Upper lobe of right lung (tissue), 1 donor: Measurements from ENCODE around the gene C1QTNF1. TPM values are rescaled to one million over a fixed set of nuclear protein-coding genes. Genes with fewer than 3 reads are reported as not detected.

ENCODE experiments used
- ATAC-seq: fragments of 200-7000 bp; cut with Tn5 transposase; one replicate; pipeline ENCODE4 v1.9.1; 2020; ENCODE audit warnings: mild to moderate bottlenecking, moderate library complexity
- DNase-seq: peaks from one replicate; pipeline ENCODE4 v3.0.0-alpha.2; 2020
- H3K27ac ChIP-seq: fragments of 200-600 bp; one replicate; pipeline ENCODE4 v1.8.0; 2022
- H3K27me3 ChIP-seq: fragments of 200-600 bp; one replicate; pipeline ENCODE4 v1.8.0; 2022; ENCODE audit warnings: mild to moderate bottlenecking
- H3K36me3 ChIP-seq: fragments of 200-600 bp; one replicate; pipeline ENCODE4 v1.8.0; 2022
- H3K4me1 ChIP-seq: fragments of 200-600 bp; one replicate; pipeline ENCODE4 v1.8.0; 2022
- H3K4me3 ChIP-seq: fragments of 200-600 bp; one replicate; pipeline ENCODE4 v1.8.0; 2022; ENCODE audit warnings: mild to moderate bottlenecking
- H3K9me3 ChIP-seq: fragments of 200-600 bp; one replicate; pipeline ENCODE4 v1.8.0; 2022
- CTCF ChIP-seq: fragments of 200-600 bp; IDR thresholded peaks from one replicate; pipeline ENCODE4 v1.8.0; 2022; ENCODE audit warnings: antibody characterized with exemption
- intact Hi-C: fragments of 100-400 bp; cut with DNase I; formaldehyde crosslinking; loops from one replicate; pipeline ENCODE4 v1.11.0; 2022
- total RNA-seq: library from RNA; stranded (reverse); fragmentation: NEBNext Ultra II Directional; extraction: Animal tissue kit (Norgen Biotek cat#: 25700); gene quantifications from one replicate; pipeline ENCODE4 v1.2.1, GENCODE V29; 2021
- donor health status: DM: no; HTN: yes; CAD: no; lungs with severe emphysema.

Gene C1QTNF1
- total RNA-seq, 1 donor from 2014 or later = 28.3 TPM

- H3K27ac ChIP-seq = peak overlapping the region; percentile 80
- ATAC-seq (no peak), DNase-seq (peak; percentile 29)
- no peaks in the 10 kb centered on the region for H3K9me3 ChIP-seq
- no peaks in the 10 kb centered on the region for H3K27me3 ChIP-seq
- peak overlapping the region; percentile 84 for H3K4me3 ChIP-seq
- intact Hi-C loops = no loop called here
- peaks cover 7% of the 10 kb centered on the region for H3K4me1 ChIP-seq
- peaks cover 31% of the 10 kb centered on the region for H3K36me3 ChIP-seq
- no peak for TF ChIP-seq CTCF
Measured at GRCh38 chr17:79075861-79076406, 52.0 kb downstream of the C1QTNF1 start.

GRCh38 chr17:79077587-79077986 is 53.6 kb downstream of the C1QTNF1 start:
- peaks cover 7% of the 10 kb centered on the region for H3K4me1 ChIP-seq
- no peak overlapping the region for H3K4me3 ChIP-seq
- intact Hi-C loops = no loop called here
- H3K27ac ChIP-seq = no peak overlapping the region
- DNase-seq (peak; percentile 32), ATAC-seq (no peak)
- H3K36me3 ChIP-seq = peaks cover 32% of the 10 kb centered on the region
- H3K27me3 ChIP-seq = no peaks in the 10 kb centered on the region
- H3K9me3 ChIP-seq = no peaks in the 10 kb centered on the region
- no peak for TF ChIP-seq CTCF

GRCh38 chr17:79078476-79079190 is 54.7 kb downstream of the C1QTNF1 start:
- H3K27me3 ChIP-seq = no peaks in the 10 kb centered on the region
- no peak for ATAC-seq
- intact Hi-C loops = no loop called here
- H3K4me3 ChIP-seq = no peak overlapping the region
- DNase-seq = peak; percentile 35
- peaks cover 7% of the 10 kb centered on the region for H3K4me1 ChIP-seq
- H3K9me3 ChIP-seq = no peaks in the 10 kb centered on the region
- no peak overlapping the region for H3K27ac ChIP-seq
- H3K36me3 ChIP-seq = peaks cover 41% of the 10 kb centered on the region
- TF ChIP-seq CTCF = no peak

GRCh38 chr17:79079421-79080200 is 55.6 kb downstream of the C1QTNF1 start:
- no peak overlapping the region for H3K4me3 ChIP-seq
- H3K4me1 ChIP-seq = peaks cover 7% of the 10 kb centered on the region
- no peak overlapping the region for H3K27ac ChIP-seq
- H3K9me3 ChIP-seq = no peaks in the 10 kb centered on the region
- TF ChIP-seq CTCF = no peak
- H3K36me3 ChIP-seq = peaks cover 51% of the 10 kb centered on the region
- intact Hi-C loops = loop anchor here (5.0 kb wide), 1 partner anchor 32 kb away; no protein-coding TSS in a partner anchor
- ATAC-seq (no peak), DNase-seq (peak; percentile 61)
- H3K27me3 ChIP-seq = no peaks in the 10 kb centered on the region

- Histone ChIP-seq H3K9me3 (no peaks in the 10 kb centered on the region), H3K36me3 (peaks cover 58% of the 10 kb centered on the region), H3K27me3 (no peaks in the 10 kb centered on the region), H3K4me1 (peaks cover 7% of the 10 kb centered on the region), H3K4me3 (no peak overlapping the region), H3K27ac (no peak overlapping the region)
- DNase-seq (no peak), ATAC-seq (no peak)
- no peak for TF ChIP-seq CTCF
- intact Hi-C loops = loop anchor here (5.0 kb wide), 1 partner anchor 33 kb away; no protein-coding TSS in a partner anchor
Measured at GRCh38 chr17:79080349-79080748, 56.4 kb downstream of the C1QTNF1 start.
